Stimulated activated CD4-positive, alpha-beta T cell treated with anti-CD3 and anti-CD28 coated beads, TNF-alpha, amount 100 ng/mL, for 1 hour (primary cell): Measurements from ENCODE around the gene KCTD7.
"Not testable (repeated sequence)": the region's sequence is repeated elsewhere in the genome, so short reads cannot be mapped to it uniquely, and the experiment has no call there.

Experiments used
- DNase-seq, 3 donors: peaks; one replicate each; pipeline ENCODE4 v3.0.0-alpha.2; 2020; ENCODE audit warnings: low read depth in 3 of 3, low spot score in 1 of 3

Gene KCTD7

GRCh38 chr7:66615699-66616098 is 13.0 kb upstream of the KCTD7 start:
- no peak for DNase-seq

- DNase-seq: no peak
These were observed 11.4 kb upstream of the KCTD7 start for GRCh38 chr7:66617295-66617694.

GRCh38 chr7:66619341-66619948 is 9.2 kb upstream of the KCTD7 start:
- not testable (repeated sequence) for DNase-seq

- DNase-seq: no peak
These were observed 2.2 kb upstream of the KCTD7 start for GRCh38 chr7:66626331-66626934.

- DNase-seq: no peak
These were observed 1.5 kb upstream of the KCTD7 start for GRCh38 chr7:66627151-66627681.

- DNase-seq: no peak
These were observed 760 bp upstream of the KCTD7 start for GRCh38 chr7:66627881-66628360.

GRCh38 chr7:66629222-66630062 is 761 bp downstream of the KCTD7 start:
- DNase-seq: no peak

- DNase-seq: no peak
These were observed 1.9 kb downstream of the KCTD7 start for GRCh38 chr7:66630531-66630930.

GRCh38 chr7:66631471-66631870 is 2.8 kb downstream of the KCTD7 start:
- DNase-seq: no peak

GRCh38 chr7:66634816-66635215 is 6.1 kb downstream of the KCTD7 start:
- no peak for DNase-seq

- not testable (repeated sequence) for DNase-seq
These were observed 6.8 kb downstream of the KCTD7 start for GRCh38 chr7:66635322-66635981.

- DNase-seq: not testable (repeated sequence)
These were observed 7.4 kb downstream of the KCTD7 start for GRCh38 chr7:66635982-66636546.

- no peak for DNase-seq
These were observed 9.8 kb downstream of the KCTD7 start for GRCh38 chr7:66638309-66639099.

- no peak for DNase-seq
These were observed 11.1 kb downstream of the KCTD7 start for GRCh38 chr7:66639773-66640172.

GRCh38 chr7:66640802-66641525 is 12.3 kb downstream of the KCTD7 start:
- DNase-seq: no peak

- DNase-seq: no peak
These were observed 12.8 kb downstream of the KCTD7 start for GRCh38 chr7:66641526-66641871.

- no peak for DNase-seq
These were observed 13.5 kb downstream of the KCTD7 start for GRCh38 chr7:66642186-66642585.

GRCh38 chr7:66642932-66643331 is 14.3 kb downstream of the KCTD7 start:
- DNase-seq: no peak

GRCh38 chr7:66643395-66643794 is 14.7 kb downstream of the KCTD7 start:
- no peak for DNase-seq

GRCh38 chr7:66651026-66651425 is 22.3 kb downstream of the KCTD7 start:
- not testable (repeated sequence) for DNase-seq
